DND-41 (cell line): ENCODE data around the gene FBXO46.

ENCODE experiments used
- EZH2 ChIP-seq: IDR thresholded peaks from 3 replicates; pipeline ENCODE4 v1.6.1; 2012; ENCODE audit warnings: borderline replicate concordance, low read depth, mild to moderate bottlenecking, moderate library complexity, low read length, inconsistent platforms; ENCODE audit not compliant: severe bottlenecking
- TF ChIP-seq, protein P1 (sequence below): IDR thresholded peaks from 2 replicates; pipeline ENCODE4 v1.5.1; 2012; ENCODE audit warnings: borderline replicate concordance, low read length, moderate library complexity, mild to moderate bottlenecking; ENCODE audit not compliant: poor library complexity, severe bottlenecking; ENCODE audit errors: extremely low read depth

DNA sequence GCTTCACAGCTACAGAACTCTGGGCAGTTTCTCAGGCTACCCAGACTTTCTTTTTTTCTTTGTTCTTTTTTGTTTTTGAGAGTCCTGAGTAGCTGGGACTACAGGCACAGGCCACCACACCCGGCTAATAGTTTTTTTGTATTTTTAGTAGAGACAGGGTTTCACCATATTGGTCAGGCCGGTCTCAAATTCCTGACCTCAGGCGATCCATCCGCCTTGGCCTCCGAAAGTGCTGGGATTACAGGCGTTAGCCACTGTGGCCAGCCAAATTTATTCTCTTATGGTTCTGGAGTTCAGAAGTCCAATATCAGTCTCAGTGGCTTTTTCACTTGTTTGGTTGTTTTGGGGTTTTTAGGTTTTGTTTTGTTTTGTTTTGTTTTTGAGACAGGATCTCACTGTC is 14.9 kb upstream of the FBXO46 start:
- TF ChIP-seq, protein P1, sequence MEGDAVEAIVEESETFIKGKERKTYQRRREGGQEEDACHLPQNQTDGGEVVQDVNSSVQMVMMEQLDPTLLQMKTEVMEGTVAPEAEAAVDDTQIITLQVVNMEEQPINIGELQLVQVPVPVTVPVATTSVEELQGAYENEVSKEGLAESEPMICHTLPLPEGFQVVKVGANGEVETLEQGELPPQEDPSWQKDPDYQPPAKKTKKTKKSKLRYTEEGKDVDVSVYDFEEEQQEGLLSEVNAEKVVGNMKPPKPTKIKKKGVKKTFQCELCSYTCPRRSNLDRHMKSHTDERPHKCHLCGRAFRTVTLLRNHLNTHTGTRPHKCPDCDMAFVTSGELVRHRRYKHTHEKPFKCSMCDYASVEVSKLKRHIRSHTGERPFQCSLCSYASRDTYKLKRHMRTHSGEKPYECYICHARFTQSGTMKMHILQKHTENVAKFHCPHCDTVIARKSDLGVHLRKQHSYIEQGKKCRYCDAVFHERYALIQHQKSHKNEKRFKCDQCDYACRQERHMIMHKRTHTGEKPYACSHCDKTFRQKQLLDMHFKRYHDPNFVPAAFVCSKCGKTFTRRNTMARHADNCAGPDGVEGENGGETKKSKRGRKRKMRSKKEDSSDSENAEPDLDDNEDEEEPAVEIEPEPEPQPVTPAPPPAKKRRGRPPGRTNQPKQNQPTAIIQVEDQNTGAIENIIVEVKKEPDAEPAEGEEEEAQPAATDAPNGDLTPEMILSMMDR, result no peak
- no peak for TF ChIP-seq EZH2
